GM12878 (cell line): ENCODE measurements around the gene ASAP3. TPM values are rescaled to one million over a fixed set of nuclear protein-coding genes. Genes with fewer than 3 reads are reported as not detected.
A peak's percentile ranks its signal among the peaks of the same experiment; 100 is the strongest.

Experiments used
- ATAC-seq: fragments of 200-7000 bp; cut with Tn5 transposase; 3 replicates; pipeline ENCODE4 v1.9.1; 2020; ENCODE audit warnings: mild to moderate bottlenecking, moderate library complexity
- BruUV-seq: library from RNA; stranded (reverse); fragments of 400-500 nt; replicated peaks from 2 replicates; lab custom pipeline; 2021; lab: Mats Ljungman, UMichigan
- CTCF ChIA-PET: fragments of 300-600 bp; sonication (Branson Sonifier 250); formaldehyde crosslinking; extraction: SDS; loops from one replicate; lab custom pipeline; 2021; ENCODE audit warnings: inconsistent platforms; lab: Yijun Ruan, JAX
- POLR2A ChIA-PET: fragments of 350-600 bp; formaldehyde crosslinking; extraction: SDS; loops from one replicate; lab custom pipeline; 2021; ENCODE audit warnings: inconsistent platforms; lab: Charles Lee
- RAD21 ChIA-PET: fragments of 300-600 bp; sonication (Branson Sonifier 250); formaldehyde crosslinking; loops from one replicate; lab custom pipeline; 2023; ENCODE audit warnings: antibody characterized with exemption; ENCODE audit not compliant: unreplicated experiment; lab: Charles Lee
- SMC1A ChIA-PET: fragments of 300-600 bp; sonication (Branson Sonifier 250); formaldehyde crosslinking; loops from one replicate; lab custom pipeline; 2023; ENCODE audit not compliant: unreplicated experiment, uncharacterized antibody; lab: Charles Lee
- DNase-seq: peaks from one replicate; pipeline ENCODE4 v3.0.0-alpha.2; 2011; ENCODE audit warnings: low read depth, low spot score
- FAIRE-seq: peaks from 3 replicates; lab custom pipeline; 2011; peaks lifted over from hg19 to GRCh38; lab: Jason Lieb, UNC
- H2AFZ ChIP-seq: 2 replicates; pipeline ENCODE4 v1.6.0; 2011; ENCODE audit warnings: low read depth, low read length, control low read depth; ENCODE audit not compliant: control insufficient read depth
- H3K27ac ChIP-seq: 2 replicates; pipeline ENCODE4 v1.5.1; 2011; ENCODE audit warnings: control low read depth; ENCODE audit not compliant: control insufficient read depth, insufficient read depth
- H3K27me3 ChIP-seq, 2 experiments: replicated peaks in 1 of 2; 2 replicates each; pipeline versions ENCODE4 v1.6.0 to v1.6.1; 2011; ENCODE audit warnings: low read length in 1 of 2; ENCODE audit not compliant: control insufficient read depth in 2 of 2, insufficient read depth in 2 of 2
- H3K36me3 ChIP-seq, 2 experiments: 2 replicates each; pipeline ENCODE4 v1.5.1; 2011; ENCODE audit warnings: low read length in 1 of 2; ENCODE audit not compliant: control insufficient read depth in 2 of 2, insufficient read depth in 2 of 2
- H3K4me1 ChIP-seq: 2 replicates; pipeline ENCODE4 v1.6.1; 2011; ENCODE audit warnings: mild to moderate bottlenecking, low read length, moderate library complexity, mixed read lengths; ENCODE audit not compliant: control insufficient read depth, insufficient read depth
- H3K4me2 ChIP-seq: 2 replicates; pipeline ENCODE4 v1.6.0; 2011; ENCODE audit warnings: control low read depth; ENCODE audit not compliant: control insufficient read depth, insufficient read depth
- H3K4me3 ChIP-seq: fragments of 200-600 bp; sonication (generic); 2 replicates; pipeline ENCODE4 v1.5.1; 2016
- H3K79me2 ChIP-seq: 2 replicates; pipeline ENCODE4 v1.6.0; 2011; ENCODE audit warnings: low read length; ENCODE audit not compliant: control insufficient read depth, insufficient read depth
- H3K9ac ChIP-seq: 2 replicates; pipeline ENCODE4 v1.8.0; 2011; ENCODE audit warnings: low read length, control low read depth, mixed read lengths; ENCODE audit not compliant: control insufficient read depth, insufficient read depth
- H3K9me3 ChIP-seq: replicated peaks from 3 replicates; pipeline ENCODE4 v1.5.1; 2011; ENCODE audit warnings: mild to moderate bottlenecking, low read length; ENCODE audit not compliant: control insufficient read depth, insufficient read depth
- H4K20me1 ChIP-seq: 2 replicates; pipeline ENCODE4 v1.6.0; 2011; ENCODE audit not compliant: control insufficient read depth, insufficient read depth
- BCLAF1 ChIP-seq: fragments of 450-650 bp; IDR thresholded peaks from 2 replicates; pipeline ENCODE4 v1.6.1; 2017; ENCODE audit warnings: antibody characterized with exemption, mild to moderate bottlenecking, moderate library complexity
- CREB1 ChIP-seq: IDR thresholded peaks from 2 replicates; pipeline ENCODE4 v1.6.1; 2012; ENCODE audit warnings: low read depth, mild to moderate bottlenecking, inconsistent platforms
- HDAC2 ChIP-seq: fragments of 200-600 bp; sonication (generic); IDR thresholded peaks from 2 replicates; pipeline ENCODE4 v1.6.1; 2017
- JUND ChIP-seq: IDR thresholded peaks from 2 replicates; pipeline ENCODE4 v1.6.1; 2012; ENCODE audit warnings: low read depth, mild to moderate bottlenecking, low read length, improper control_type of control experiment, moderate library complexity
- MXI1 ChIP-seq: fragments of 150-350 bp; IDR thresholded peaks from 2 replicates; pipeline ENCODE4 v1.6.1; 2011; ENCODE audit warnings: low read depth, mild to moderate bottlenecking, inconsistent platforms, low read length, improper control_type of control experiment
- MYB ChIP-seq: fragments of 150-350 bp; IDR thresholded peaks from 2 replicates; pipeline ENCODE4 v1.6.1; 2014; ENCODE audit warnings: mild to moderate bottlenecking, low read depth, low read length, borderline replicate concordance
- PAX8 ChIP-seq: fragments of 450-650 bp; IDR thresholded peaks from 2 replicates; pipeline ENCODE4 v1.6.1; 2017; ENCODE audit warnings: mild to moderate bottlenecking, moderate library complexity
- SREBF2 ChIP-seq: IDR thresholded peaks from 2 replicates; pipeline ENCODE4 v1.6.1; 2012; ENCODE audit warnings: mild to moderate bottlenecking, low read length
- WRNIP1 ChIP-seq: IDR thresholded peaks from 2 replicates; pipeline ENCODE4 v1.6.1; 2011; ENCODE audit warnings: low read depth, low read length, improper control_type of control experiment, borderline replicate concordance
- WGBS: methylation state at CpG from one replicate; pipeline ENCODE4 v1.1.6; 2016; ENCODE audit warnings: low lambda C conversion rate; ENCODE audit not compliant: insufficient replicate concordance, insufficient coverage; ENCODE audit errors: missing lambda C conversion rate; 5-methylcytosine and 5-hydroxymethylcytosine counted together
- in situ Hi-C: fragments of 300-500 bp; cut with MboI; formaldehyde crosslinking; loops from 9 replicates; pipeline ENCODE4 v1.14.3; 2018; ENCODE audit warnings: mixed read lengths
- intact Hi-C: fragments of 100-400 bp; cut with micrococcal nuclease; formaldehyde crosslinking; loops from one replicate; pipeline ENCODE4 v1.14.2; 2022; ENCODE audit not compliant: unreplicated experiment
- polyA plus RNA-seq, 11 experiments: library from polyadenylated mRNA; depleted of rRNA in 4 of 11; unstranded in 6 of 11; stranded (reverse) in 5 of 11; fragments of >200 nt; fragmentation: Nextera tagmentation in 4 of 11; fragmentation: Illumina TruSeq in 1 of 11; extraction: Ambion mirVana in 4 of 11; extraction: Trizol in 1 of 11; gene quantifications; 1 replicate in 1 of 11; 2 replicates in 10 of 11; pipeline versions ENCODE4 v1.2.1 to v1.2.3, GENCODE V29; 2011 to 2016; ENCODE audit warnings: inconsistent platforms in 2 of 11, missing spikeins in 2 of 11, low read depth in 1 of 11
- total RNA-seq, 4 experiments: library from RNA; depleted of rRNA in 3 of 4; stranded (reverse); fragments of >200 nt in 3 of 4; fragmentation: Illumina TruSeq in 1 of 4; extraction: Trizol in 1 of 4; gene quantifications; 2 replicates each; pipeline versions ENCODE4 v1.2.1 to v1.2.3, GENCODE V29; 2013 to 2021
- TF ChIP-seq, protein P1 (sequence below): fragments of 450-650 bp; IDR thresholded peaks from 2 replicates; pipeline ENCODE4 v1.6.1; 2017; ENCODE audit warnings: mild to moderate bottlenecking, moderate library complexity

Gene ASAP3
- total and polyA plus RNA-seq, 10 of the 15 experiments (the other 5 are each of a cell fraction or from before 2014, with no cell fraction given), result 0.04 to 0.92 (median 0.34) TPM; not detected in 1

DNA sequence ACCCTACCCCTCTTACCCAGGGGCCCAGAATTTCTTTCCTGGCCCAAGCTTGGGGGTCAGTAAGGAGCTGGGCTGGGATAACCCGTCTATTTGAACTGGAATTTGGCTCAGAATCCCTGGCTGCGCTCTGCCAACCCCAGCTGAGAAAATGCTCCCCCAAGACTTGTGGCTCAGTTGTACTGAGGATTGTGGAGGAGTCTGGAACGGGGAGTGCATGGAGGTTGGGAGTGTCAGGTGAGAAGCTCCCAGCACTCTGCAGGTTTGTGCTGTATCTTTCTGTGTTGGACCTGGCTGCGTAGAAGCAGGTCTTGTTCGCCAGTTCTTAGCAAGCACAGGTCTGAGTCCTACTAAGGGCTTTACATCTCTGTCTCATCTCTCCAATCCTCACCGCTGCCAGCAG, 61.0 kb downstream of the ASAP3 start (continued):
- TF ChIP-seq BCLAF1 (no peak), SREBF2 (no peak), PAX8 (no peak), CREB1 (no peak), MXI1 (no peak), WRNIP1 (no peak)
- TF ChIP-seq, all 136 proteins: peak for 0

GRCh38 chr1:23422241-23422877, 61.6 kb downstream of the ASAP3 start:
- Histone ChIP-seq H3K79me2 (no peaks in the 10 kb centered on the region), H3K27me3 (peaks cover 6 to 7% of the 10 kb centered on the region in 2 experiments), H3K27ac (no peak overlapping the region), H4K20me1 (no peaks in the 10 kb centered on the region), H2AFZ (no peak overlapping the region; the same call in 1 of the 2 replicates), H3K9me3 (no peaks in the 10 kb centered on the region), H3K4me1 (no peaks in the 10 kb centered on the region; the same call in 1 of the 2 replicates), H3K9ac (no peak overlapping the region), H3K4me2 (no peak overlapping the region), H3K4me3 (no peak overlapping the region), H3K36me3 (no peaks in the 10 kb centered on the region)
- no peak for TF ChIP-seq MYB
- no peak for TF ChIP-seq HDAC2
- TF ChIP-seq JUND, result no peak
- TF ChIP-seq, protein P1, sequence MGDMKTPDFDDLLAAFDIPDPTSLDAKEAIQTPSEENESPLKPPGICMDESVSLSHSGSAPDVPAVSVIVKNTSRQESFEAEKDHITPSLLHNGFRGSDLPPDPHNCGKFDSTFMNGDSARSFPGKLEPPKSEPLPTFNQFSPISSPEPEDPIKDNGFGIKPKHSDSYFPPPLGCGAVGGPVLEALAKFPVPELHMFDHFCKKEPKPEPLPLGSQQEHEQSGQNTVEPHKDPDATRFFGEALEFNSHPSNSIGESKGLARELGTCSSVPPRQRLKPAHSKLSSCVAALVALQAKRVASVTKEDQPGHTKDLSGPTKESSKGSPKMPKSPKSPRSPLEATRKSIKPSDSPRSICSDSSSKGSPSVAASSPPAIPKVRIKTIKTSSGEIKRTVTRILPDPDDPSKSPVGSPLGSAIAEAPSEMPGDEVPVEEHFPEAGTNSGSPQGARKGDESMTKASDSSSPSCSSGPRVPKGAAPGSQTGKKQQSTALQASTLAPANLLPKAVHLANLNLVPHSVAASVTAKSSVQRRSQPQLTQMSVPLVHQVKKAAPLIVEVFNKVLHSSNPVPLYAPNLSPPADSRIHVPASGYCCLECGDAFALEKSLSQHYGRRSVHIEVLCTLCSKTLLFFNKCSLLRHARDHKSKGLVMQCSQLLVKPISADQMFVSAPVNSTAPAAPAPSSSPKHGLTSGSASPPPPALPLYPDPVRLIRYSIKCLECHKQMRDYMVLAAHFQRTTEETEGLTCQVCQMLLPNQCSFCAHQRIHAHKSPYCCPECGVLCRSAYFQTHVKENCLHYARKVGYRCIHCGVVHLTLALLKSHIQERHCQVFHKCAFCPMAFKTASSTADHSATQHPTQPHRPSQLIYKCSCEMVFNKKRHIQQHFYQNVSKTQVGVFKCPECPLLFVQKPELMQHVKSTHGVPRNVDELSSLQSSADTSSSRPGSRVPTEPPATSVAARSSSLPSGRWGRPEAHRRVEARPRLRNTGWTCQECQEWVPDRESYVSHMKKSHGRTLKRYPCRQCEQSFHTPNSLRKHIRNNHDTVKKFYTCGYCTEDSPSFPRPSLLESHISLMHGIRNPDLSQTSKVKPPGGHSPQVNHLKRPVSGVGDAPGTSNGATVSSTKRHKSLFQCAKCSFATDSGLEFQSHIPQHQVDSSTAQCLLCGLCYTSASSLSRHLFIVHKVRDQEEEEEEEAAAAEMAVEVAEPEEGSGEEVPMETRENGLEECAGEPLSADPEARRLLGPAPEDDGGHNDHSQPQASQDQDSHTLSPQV, result no peak
- intact Hi-C loops, result no loop called here
- POLR2A ChIA-PET, result interaction anchor here (0.9 kb wide), 1 partner anchor 21 kb away, joined by 3 read pairs; no protein-coding TSS in a partner anchor
- in situ Hi-C loops, result no loop called here
- ATAC-seq (peak; percentile 40; the same call in 2 of the 3 replicates), FAIRE-seq (no peak), DNase-seq (no peak)
- SMC1A ChIA-PET, result interaction anchor here (0.6 kb wide), 1 partner anchor 236 kb away, joined by 3 read pairs; no protein-coding TSS in a partner anchor
- RAD21 ChIA-PET, result no interaction called here
- WGBS, result 20% methylated on average over 15 of the region's 15 CpGs
- CTCF ChIA-PET, result interaction anchor here (0.9 to 1.5 kb wide), 2 partner anchors 11 to 18 kb away, joined by 3 to 5 read pairs; no protein-coding TSS in a partner anchor
- no TSS peak for BruUV-seq
